NCI-H1436 (cell line): Measurements from ENCODE around the gene RUNX1.
"Not testable (repeated sequence)": the region's sequence is repeated elsewhere in the genome, so short reads cannot be mapped to it uniquely, and the experiment has no call there.

Source experiments
- DNase-seq: peaks from one replicate; lab custom pipeline; 2025; lab: John Stamatoyannopoulos, UW

RUNX1 gene

DNA sequence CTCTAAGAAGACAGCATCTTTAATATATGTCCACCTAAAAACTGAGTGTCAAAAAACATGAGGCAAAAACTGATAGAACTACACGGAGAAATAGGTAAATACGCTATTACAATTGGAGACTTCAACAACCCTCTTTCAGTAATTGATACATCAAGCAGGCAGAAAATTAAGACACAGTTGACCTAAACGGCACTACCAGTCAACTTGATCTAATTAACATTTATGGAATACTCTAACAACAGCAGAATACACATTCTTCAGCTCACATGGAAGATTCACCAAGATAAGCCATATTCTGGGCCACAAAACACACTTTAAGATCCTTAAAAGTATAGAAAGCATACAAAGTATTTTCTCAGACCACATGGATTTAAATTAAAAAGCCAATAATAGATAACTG lies 242.7 kb downstream of the RUNX1 start:
- DNase-seq, result no peak

DNA sequence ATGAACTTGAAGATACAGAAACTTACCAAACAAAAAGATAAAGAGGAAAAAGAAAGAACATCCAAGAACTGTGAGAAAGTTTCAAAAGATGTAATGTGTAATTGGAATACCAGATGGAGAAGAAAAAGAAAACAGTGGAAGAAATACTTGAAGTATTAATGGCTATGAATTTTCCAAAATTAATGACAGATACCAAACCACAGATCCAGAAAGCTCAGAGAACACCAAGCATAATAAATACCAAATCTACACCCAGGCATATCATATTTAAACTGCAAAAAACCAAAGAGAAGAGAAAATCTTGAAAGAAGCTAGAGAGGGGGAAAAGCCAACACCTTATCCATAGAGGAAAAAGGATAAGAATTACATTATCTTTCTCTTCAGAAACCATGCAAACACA lies 243.9 kb downstream of the RUNX1 start:
- no peak for DNase-seq

DNA sequence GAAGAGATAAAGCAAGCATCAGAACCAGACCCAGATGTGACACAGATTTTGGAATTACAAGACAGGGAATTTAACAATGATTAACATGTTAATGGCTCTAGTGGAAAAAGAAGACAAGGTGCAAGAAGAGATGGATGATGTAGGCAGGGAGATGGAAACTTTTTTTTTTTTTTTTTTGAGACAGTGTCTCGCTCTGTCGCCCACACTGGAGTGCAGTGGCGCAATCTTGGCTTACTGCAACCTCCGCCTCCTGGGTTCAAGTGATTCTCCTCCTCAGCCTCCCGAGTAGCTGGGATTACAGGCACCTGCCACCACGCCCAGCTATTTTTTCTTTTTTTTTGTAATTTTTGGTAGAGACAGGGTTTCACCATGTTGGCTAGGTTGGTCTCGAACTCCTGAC lies 244.5 kb downstream of the RUNX1 start:
- not testable (repeated sequence) for DNase-seq

DNA sequence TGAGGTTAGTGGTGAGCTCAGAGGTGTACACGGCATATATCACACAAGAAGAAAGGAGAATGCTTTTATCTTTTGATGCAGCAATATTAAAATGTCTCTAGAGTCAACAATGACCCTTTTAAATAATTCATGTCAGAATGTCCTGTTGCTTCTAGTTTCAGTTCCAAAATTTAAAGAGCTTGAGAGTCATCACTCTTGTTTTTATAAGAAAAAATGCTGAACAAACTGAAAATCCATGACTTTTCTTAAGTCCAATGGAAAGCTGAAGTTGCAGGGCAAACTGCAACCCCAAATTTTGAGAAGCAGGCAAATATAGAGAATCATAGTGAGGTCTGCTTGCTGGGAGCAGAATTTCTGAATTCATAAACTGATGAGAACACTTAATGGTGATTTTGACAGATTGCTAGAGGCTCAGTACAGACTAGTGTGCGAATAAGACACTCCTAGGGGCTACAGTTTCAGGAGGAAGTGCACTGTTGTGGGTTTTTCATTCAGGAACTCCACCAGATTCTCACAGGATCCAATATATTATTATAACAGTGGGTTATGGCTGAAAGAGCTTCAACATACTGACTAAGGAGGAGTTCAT lies 245.2 kb downstream of the RUNX1 start:
- DNase-seq, result no peak

DNA sequence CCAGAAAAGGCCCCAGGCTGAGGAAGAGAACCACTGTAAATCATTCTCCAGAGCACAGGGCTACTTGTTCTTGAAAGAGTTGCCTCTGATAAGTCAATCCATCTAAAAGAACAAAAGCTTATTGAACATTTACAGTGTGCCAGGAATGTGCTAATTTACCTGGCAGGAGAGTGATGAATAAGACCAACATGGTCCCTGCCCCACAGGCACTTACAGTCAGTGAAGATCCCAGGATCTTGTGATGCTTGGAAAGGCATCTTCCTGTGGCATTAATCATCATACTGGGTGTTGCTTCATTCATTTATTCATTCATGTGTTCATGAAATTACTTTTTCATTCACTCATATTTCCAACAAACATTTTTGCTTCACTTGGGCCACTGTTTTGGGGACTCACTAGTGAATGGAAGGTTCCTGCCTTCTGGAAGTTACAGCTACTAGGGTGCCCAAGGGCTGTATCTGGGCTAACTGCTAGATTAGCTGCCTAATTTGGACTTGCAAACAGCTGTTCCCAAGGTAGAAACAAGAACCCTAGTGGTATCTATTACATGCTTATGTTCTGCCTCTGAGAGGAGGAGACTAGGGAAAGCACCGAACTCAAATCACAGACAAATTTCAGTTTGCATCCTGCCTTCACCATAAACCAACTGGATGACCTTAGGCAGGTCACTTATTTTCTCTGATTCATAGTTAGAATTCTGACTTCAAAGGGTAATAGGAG lies 246.8 kb downstream of the RUNX1 start:
- DNase-seq, result no peak

DNA sequence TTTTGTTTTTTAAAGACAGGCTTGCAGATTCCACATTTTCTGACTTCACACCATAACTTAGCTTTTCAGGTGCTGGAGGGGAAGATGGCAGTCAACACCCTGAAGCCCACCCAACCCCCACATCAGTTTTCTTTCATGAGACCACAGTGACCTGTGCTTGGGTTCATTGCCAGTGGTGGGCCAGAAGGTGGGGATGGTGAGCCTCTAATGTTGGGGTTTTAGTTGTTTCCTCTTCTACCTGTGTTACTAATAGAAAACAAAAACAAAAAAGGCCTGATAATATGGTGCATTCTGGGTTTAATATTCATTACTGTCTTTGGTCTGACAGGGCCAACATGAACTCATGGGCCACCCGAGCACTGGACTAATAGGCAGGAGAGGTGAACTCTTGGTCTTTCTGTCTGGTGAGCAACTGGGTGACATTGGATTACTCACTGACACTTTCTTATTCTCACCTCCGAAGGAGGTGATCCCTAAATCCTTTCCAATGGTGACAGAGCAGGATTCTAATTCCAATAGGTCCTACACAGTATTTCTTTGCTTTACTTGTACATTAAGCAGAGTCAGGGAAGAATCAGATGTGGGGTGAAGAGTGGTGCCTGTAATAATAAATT lies 247.5 kb downstream of the RUNX1 start:
- no peak for DNase-seq

DNA sequence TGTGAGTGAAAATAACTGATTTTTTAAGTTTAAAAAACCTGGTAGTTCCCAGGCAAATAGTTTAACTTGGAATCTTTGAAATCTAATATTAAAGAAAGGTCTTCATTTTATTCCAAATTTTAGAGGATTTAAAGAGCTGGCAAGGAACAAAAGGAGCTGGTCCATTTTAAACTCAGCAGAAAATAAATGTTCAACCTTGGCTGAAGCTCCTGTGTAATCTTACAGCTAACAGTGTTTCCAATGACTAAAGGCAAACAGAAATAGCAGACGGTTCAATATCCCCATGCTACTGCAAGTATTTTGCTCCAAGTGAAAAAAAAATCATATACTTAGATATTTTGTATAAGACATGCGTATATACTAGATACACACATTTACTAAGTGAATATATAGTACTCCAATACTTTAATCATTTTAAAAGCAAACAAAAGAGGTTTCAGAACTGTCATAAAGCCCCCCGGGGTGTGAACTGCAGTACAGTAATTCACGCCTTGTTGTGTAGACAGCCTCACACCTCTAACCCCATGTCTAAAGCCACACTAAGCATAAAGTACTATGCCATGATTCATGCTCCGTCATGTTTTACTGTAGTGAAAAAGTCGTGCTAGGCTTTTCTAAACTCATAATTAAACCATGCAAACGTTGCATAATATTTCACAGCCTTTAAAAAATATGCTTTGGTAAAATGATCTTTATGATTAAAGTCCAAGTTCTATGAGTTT lies 248.1 kb downstream of the RUNX1 start:
- no peak for DNase-seq

DNA sequence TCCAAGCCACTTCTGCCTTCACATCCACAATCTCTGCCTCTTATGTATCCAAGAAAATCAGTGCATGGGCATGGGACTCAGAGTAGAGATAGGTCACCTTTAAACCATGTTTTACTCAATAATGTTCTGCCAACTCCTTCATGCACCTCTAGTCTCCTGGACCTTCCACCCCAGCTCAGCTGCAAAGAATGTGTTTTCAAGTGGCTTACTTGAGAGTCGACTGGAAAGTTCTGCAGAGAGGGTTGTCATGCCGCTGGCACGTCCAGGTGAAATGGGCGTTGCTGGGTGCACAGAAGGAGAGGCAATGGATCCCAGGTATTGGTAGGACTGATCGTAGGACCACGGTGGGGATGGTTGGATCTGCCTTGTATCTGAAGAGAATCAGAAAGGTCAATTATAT lies 250.0 kb downstream of the RUNX1 start:
- no peak for DNase-seq

DNA sequence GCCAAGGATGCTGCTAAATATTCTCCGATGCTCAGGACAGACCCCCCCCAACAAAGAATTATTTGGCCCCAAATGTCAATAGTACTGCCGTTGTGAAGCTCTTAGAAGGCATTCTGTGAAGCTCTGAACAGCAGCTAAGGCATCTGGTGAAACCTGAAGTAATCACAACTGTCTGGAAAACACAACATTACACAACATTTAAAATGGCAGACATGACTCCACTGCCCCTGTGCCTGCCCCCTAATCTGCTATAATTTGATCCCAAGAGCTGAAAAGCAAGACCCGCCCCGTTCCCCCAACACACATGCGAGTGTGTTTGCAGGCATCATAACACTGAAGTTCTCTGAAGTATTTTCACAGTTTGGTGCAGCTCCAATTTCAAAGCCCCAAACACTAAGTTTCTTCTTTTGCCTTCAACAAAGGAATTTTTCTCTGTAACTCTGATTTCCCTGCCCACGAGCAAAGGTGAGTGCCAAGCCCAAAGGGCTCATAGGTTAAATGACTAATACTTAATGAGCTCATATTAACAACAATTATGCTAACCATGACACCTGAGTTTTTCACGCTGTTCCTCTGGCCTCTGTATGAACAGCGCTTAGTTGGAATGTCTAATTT lies 251.1 kb downstream of the RUNX1 start:
- DNase-seq, result no peak

DNA sequence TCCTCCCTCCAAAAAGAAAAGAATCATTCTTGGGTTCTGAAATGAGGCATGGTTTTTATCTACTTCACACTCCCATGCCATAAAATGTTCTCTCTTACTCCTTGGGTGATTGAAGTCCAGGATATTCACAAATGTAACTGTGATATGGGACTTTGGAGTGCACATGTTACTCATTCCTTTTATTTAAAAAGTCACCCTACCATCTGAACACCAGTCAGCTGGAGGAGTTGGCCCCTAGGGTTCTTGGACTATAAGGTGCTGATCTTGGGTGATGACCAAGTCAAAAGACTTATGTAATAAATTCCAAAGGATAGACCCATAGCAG lies 251.9 kb downstream of the RUNX1 start:
- no peak for DNase-seq

DNA sequence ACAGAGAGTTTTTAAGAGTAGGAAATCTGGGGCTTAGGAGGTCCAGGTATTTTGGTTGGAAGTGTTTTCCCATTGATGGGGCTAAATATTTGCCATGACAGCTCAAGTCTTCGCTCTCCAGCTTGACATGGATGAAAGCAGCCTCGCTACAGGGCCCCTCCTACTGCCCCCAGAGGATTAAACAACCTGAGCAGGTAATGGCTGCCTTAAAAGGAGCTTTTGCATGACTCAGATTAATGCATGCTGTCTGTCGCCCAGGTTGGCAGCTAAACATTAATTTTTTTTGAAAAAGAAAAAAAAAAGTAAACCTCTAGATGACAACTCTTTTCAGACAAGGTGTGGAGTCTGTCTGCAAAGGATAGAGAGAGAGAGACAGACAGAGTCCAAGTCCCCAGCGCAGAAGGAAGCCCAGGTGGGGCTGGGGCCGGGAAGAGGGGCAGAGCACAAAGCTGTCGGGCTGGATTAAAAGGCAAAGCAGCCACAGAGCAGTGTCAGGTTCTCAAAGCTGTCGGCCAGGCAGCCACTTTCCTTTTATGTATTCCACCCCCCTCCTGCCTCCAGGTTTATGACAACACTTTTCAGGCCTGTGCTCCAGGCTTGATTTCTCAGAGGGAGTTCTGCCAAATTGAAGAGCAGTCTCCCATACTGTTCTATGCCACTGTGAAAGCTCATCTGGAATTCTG lies 252.4 kb downstream of the RUNX1 start:
- no peak for DNase-seq

DNA sequence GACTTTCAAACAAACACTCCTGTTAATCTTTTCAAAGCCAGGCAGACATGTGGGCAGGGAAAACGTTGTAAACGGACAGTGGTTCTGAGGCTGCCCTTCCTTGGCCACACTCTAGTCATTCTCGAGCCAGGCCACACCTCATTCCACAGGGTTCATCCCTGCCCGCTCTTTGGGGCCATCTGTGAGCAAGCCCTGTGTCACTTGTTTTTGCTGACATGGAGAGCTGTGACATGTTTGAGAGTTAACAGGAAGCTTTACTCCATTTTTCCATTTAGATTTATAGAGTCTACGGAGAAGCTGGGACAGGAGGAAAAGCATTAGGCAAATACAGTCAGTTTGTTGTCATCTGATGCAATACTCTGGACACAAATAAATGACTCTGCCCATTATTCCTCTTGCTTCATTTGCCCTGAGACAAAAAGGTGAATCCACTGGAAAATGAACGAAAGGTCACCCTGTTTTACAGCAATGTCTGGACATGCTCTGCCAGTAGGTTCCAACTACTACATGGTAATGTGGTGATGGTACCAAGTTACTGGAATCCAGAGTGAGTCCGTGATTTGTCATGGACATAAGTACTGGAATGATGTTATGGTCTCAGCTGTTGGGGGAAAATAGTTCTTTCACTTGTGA lies 253.4 kb downstream of the RUNX1 start:
- no peak for DNase-seq

DNA sequence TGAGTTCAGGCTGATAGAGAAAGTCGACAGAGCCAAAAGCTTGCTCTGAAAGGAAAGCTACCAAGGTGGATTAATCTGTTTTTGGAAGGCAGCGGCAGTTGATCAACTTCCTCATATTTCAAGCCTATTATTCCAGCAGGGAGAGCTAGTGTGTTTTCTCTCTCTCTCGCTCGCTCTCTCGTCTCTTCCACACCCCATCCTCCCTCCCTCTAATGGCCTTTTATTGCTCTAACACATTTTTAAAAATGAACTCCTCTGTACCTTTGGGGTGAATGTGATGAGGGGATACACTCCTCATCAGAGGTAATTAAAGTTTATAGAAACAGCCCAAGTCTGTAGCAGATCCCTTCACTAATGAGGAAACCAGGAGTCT lies 253.9 kb downstream of the RUNX1 start:
- DNase-seq, result no peak

DNA sequence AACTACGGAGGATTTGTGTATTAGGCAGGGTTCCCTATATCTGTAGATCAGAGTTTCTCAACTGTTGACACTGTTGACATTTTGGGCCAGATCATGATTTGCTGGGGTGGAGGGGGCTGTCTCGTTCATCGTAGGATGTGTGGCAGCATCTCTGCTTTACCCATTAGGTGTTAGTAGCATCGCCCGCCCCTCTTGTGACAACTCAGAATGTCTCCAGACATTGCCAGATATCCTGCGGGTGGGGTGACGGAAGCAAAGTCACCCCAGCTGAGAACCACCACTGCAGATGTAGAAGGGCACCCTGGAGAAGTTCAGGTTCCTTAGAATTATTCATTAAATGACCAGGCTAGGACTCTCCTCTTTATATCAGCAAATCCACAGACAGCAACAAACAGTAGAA lies 254.4 kb downstream of the RUNX1 start:
- no peak for DNase-seq

DNA sequence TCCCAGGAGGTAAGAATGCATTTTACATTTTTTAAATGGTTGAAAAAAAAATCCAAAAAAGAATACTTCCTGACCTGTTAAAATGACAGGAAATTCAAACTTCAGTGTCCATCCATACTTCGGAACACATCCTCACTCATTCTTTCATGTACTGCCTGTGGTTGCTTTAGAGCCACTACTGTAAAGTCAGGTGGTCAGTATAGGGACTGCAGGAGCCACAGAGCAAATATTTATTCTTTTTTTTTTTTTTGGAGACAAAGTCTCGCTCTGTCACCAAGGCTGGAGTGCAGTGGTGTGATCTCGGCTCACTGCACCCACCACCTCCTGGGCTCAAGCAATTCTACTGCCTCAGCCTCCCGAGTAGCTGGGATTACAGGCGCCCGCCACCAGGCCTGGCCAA lies 255.6 kb downstream of the RUNX1 start:
- DNase-seq, result no peak

DNA sequence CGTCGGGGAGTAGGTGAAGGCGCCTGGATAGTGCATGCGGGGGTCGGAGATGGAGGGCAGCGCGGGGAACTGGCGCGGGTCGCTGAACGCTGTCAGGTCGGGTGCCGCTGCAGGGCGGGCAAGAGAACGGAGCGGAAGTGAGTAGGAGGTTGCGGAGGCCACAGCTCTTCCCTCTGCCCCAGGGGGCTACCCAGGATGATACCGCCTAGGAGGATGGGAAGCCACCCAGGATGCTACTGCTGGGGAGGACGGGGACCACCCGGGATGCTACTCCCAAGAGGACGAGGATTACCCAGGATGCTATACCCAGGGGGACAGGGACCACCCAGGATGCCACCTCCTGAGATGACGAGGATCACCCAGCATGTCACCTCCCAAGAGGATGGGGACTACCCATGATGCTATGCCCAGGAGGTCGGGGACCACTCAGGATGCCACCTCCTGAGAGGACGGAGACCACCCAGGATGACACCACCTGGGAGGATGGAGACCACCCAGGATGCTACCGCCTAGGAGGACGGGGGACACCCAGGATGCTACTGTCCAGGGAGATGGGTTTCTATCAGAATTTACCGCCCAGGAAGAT lies 256.5 kb downstream of the RUNX1 start:
- DNase-seq, result no peak

DNA sequence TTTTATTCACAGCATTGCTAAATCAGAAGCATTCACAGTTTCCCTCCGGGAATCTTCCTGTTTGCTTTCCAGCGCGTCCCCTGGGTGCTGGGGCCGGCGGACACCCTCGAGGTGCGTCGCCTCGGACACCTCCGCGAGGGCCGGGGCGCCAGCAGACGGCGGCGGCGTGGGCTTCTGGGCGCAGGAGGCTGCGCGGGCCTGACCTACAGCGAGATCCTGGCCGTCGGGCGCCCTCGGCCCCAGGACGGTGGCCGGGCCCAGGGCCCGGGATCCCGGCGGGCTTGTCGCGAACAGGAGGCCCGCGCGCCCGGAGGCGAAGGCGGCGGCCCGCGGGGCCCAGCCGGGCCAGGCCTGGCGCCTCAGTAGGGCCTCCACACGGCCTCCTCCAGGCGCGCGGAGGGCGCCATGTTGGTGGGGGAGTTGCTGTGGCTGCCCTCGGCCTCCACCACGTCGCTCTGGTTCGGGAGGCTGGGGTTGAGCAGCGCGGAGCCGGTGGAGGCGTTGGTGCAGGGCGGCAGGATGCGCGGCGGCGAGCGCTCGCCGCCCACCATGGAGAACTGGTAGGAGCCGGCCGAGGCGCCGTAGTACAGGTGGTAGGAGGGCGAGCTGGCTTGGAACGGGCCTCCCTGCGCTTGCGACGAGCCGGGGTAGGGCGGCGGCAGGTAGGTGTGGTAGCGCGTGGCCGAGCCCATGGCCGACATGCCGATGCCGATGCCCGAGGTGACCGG lies 257.2 kb downstream of the RUNX1 start:
- no peak for DNase-seq

DNA sequence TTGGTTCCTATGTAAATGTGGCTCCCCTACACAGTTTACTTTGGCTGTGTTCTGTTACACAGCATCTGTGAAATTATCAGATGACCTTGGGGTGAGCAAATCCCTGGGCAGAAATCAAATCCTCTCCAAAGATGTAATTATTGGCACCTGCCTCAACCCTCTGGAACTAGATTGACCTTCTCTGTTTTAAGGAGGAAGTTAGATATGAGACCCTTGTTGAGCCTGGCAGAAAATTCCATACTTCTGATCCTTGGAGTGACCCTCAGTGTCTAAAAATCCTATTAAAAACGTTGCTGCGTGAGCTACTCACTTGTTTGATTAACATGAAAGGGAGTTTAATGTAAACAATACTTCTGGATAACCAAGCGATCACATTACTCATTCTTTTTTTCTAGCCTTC lies 258.3 kb downstream of the RUNX1 start:
- no peak for DNase-seq

DNA sequence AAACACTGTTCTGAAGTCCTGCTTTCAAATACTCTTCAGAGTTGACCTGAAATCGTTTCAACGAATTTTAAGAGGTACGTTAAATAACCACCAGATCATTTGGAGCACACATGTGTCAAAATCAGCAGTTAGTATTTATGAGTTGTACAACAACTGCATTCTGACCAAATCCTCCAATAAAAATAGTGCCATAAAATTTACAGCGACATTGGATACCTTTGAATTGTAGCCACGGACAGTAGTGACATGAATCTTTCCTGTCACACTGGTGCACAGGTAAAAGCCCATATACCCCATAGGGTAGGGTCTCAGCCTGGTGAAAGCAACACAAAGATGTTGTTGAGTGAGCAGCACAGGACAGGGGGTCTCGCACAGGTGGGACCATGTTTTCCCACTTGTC lies 258.8 kb downstream of the RUNX1 start:
- no peak for DNase-seq

DNA sequence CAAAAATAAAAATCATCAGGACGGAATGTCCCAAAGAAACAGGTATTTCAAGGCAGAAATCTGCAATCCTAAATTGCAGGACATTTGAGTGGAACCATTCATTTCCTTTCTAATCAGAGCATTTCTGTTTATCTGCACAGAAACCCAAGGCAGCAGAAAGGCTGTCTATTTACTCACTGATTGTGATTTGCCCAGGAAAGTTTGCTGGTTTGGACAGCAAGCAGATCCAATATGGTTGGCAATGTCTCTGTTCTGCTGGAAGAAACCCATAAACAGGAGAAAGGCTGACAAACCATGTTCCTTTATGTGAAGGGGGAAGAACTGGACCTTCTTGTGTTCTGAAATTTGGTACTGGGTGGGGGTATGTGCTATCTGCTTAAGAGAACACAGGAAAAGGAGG lies 260.2 kb downstream of the RUNX1 start:
- DNase-seq, result no peak

DNA sequence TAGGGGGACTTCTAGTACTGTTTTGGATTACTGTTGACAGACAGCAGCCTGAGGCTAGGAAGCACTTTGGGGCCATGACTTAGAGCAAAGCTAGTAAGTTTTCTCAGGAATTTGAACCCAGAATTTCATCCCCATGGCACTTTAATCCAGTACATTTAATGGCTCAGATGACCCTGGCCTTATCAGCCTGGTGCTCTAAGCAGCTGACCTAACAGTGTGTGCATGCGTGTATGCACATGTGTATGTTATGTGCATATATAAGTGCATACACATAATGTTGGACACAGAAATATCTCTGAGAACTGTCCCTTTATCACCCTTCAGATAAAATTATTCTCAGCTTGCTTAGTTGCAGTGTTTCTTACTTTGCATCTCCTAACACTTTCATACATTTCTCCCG lies 265.3 kb downstream of the RUNX1 start:
- no peak for DNase-seq
